Vagina (tissue), 2 donors: Measurements from ENCODE around the gene MATR3. TPM values are rescaled to one million over a fixed set of nuclear protein-coding genes. Genes with fewer than 3 reads are reported as not detected.

Source experiments
- DNase-seq, 2 donors: peaks; one replicate each; pipeline ENCODE4 v3.0.0-alpha.2; 2017; ENCODE audit errors: extremely low spot score in 2 of 2
- H3K27ac ChIP-seq: fragments of 200-600 bp; sonication (generic); one replicate; pipeline ENCODE4 v1.5.1; 2019
- H3K27me3 ChIP-seq: fragments of 200-600 bp; sonication (generic); one replicate; pipeline ENCODE4 v1.5.1; 2019
- H3K36me3 ChIP-seq, 2 donors: fragments of 200-600 bp; sonication (generic); one replicate each; pipeline ENCODE4 v1.5.1; 2017 to 2019
- H3K4me1 ChIP-seq: fragments of 200-600 bp; sonication (generic); one replicate; pipeline ENCODE4 v1.5.1; 2019
- H3K4me3 ChIP-seq, 2 donors: fragments of 200-600 bp; sonication (generic); 1 replicate in 1 of 2; 2 replicates in 1 of 2; pipeline ENCODE4 v1.5.1; 2016 to 2019
- H3K9me3 ChIP-seq: fragments of 200-600 bp; sonication (generic); one replicate; pipeline ENCODE4 v1.5.1; 2019
- CTCF ChIP-seq, 3 experiments: fragments of 450-650 bp in 2 of 3; fragments of 200-600 bp in 1 of 3; sonication (generic) in 1 of 3; IDR thresholded peaks; one replicate each; pipeline ENCODE4 v1.5.1; 2017 to 2019; ENCODE audit warnings: antibody characterized with exemption in 3 of 3, mild to moderate bottlenecking in 2 of 3, moderate library complexity in 2 of 3
- POLR2A ChIP-seq, 2 donors: fragments of 450-650 bp; IDR thresholded peaks; one replicate each; pipeline ENCODE4 v1.6.1; 2017; ENCODE audit warnings: antibody characterized with exemption in 2 of 2, mild to moderate bottlenecking in 2 of 2, moderate library complexity in 2 of 2
- POLR2AphosphoS5 ChIP-seq, 2 donors: sonication (generic); formaldehyde crosslinking; IDR thresholded peaks; one replicate each; pipeline ENCODE4 v1.9.0; 2017; ENCODE audit warnings: antibody characterized with exemption in 2 of 2, mild to moderate bottlenecking in 2 of 2, low read depth in 1 of 2; ENCODE audit not compliant: insufficient read depth in 1 of 2
- intact Hi-C: fragments of 100-400 bp; cut with DNase I; formaldehyde crosslinking; loops from one replicate; pipeline ENCODE4 v1.15.1; 2023
- total RNA-seq: library from RNA; depleted of rRNA; stranded (reverse); fragments of >200 nt; gene quantifications from one replicate; pipeline ENCODE4 v1.2.3, GENCODE V29; 2016

The MATR3 gene
- total RNA-seq, 1 donor from 2014 or later = 126 TPM

DNA sequence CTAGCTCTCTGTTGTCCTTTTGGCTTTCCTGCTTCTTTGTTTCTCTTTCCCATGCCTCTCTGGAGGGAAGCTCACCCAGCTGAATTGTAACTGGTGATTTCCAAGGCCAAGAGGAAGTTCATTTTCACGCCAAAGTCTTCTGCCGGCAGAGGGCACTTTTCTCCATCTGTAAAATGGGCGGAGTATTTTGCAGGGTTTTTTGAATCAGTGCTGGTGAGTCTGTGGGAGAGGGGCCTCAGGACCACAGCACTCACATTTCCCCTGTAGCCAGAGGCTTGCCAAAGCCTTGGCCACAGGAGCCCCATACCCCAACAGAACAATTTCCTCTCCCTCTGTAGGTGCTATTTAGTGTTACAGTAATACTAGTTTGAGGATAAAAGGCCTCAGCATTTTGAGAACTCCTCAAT, 42.3 kb upstream of the MATR3 start:
- Histone ChIP-seq H3K4me3 (no peak overlapping the region), H3K27ac (no peak overlapping the region), H3K9me3 (no peaks in the 10 kb centered on the region), H3K27me3 (no peaks in the 10 kb centered on the region), H3K36me3 (no peaks in the 10 kb centered on the region), H3K4me1 (no peaks in the 10 kb centered on the region)
- intact Hi-C loops = no loop called here
- no peak for DNase-seq
- TF ChIP-seq CTCF (IDR thresholded peaks at IDR 0.05) (no peak), POLR2A (IDR thresholded peaks at IDR 0.05) (no peak), POLR2AphosphoS5 (IDR thresholded peaks at IDR 0.05; ENCODE audit: insufficient read depth in 1 of 2, low read depth in 1 of 2) (no peak)

GRCh38 chr5:139251695-139252288, 41.7 kb upstream of the MATR3 start:
- no peak overlapping the region for H3K4me3 ChIP-seq
- no peak for DNase-seq
- no peak for TF ChIP-seq CTCF (IDR thresholded peaks at IDR 0.05)
- TF ChIP-seq POLR2A (IDR thresholded peaks at IDR 0.05) = no peak
- no peak for TF ChIP-seq POLR2AphosphoS5 (IDR thresholded peaks at IDR 0.05; ENCODE audit: insufficient read depth in 1 of 2, low read depth in 1 of 2)
- no peak overlapping the region for H3K27ac ChIP-seq
- no peaks in the 10 kb centered on the region for H3K9me3 ChIP-seq
- no peaks in the 10 kb centered on the region for H3K36me3 ChIP-seq
- no peaks in the 10 kb centered on the region for H3K27me3 ChIP-seq
- no peaks in the 10 kb centered on the region for H3K4me1 ChIP-seq
- intact Hi-C loops = no loop called here

- TF ChIP-seq POLR2A (IDR thresholded peaks at IDR 0.05) (no peak), POLR2AphosphoS5 (IDR thresholded peaks at IDR 0.05; ENCODE audit: insufficient read depth in 1 of 2, low read depth in 1 of 2) (no peak), CTCF (IDR thresholded peaks at IDR 0.05) (no peak)
- DNase-seq = no peak
- intact Hi-C loops = no loop called here
- H3K9me3 ChIP-seq = no peaks in the 10 kb centered on the region
- no peaks in the 10 kb centered on the region for H3K27me3 ChIP-seq
- H3K4me1 ChIP-seq = no peaks in the 10 kb centered on the region
- no peak overlapping the region for H3K4me3 ChIP-seq
- no peaks in the 10 kb centered on the region for H3K36me3 ChIP-seq
- no peak overlapping the region for H3K27ac ChIP-seq
These were observed 40.4 kb upstream of the MATR3 start for GRCh38 chr5:139253115-139253514.

GRCh38 chr5:139256820-139257219, 36.7 kb upstream of the MATR3 start:
- intact Hi-C loops = no loop called here

More at GRCh38 chr5:139256820-139257219, 36.7 kb upstream of the MATR3 start:
- Histone ChIP-seq H3K27me3 (no peaks in the 10 kb centered on the region), H3K4me3 (no peak overlapping the region), H3K9me3 (no peaks in the 10 kb centered on the region), H3K4me1 (peaks cover 2% of the 10 kb centered on the region), H3K27ac (no peak overlapping the region), H3K36me3 (no peaks in the 10 kb centered on the region)
- TF ChIP-seq CTCF (IDR thresholded peaks at IDR 0.05) (no peak), POLR2AphosphoS5 (IDR thresholded peaks at IDR 0.05; ENCODE audit: insufficient read depth in 1 of 2, low read depth in 1 of 2) (no peak), POLR2A (IDR thresholded peaks at IDR 0.05) (no peak)
- no peak for DNase-seq
